CD14-positive monocyte (primary cell): ENCODE data around the gene SUSD1. TPM values are rescaled to one million over a fixed set of nuclear protein-coding genes. Genes with fewer than 3 reads are reported as not detected.

Source experiments
- DNase-seq, 3 donors: peaks; one replicate each; pipeline ENCODE4 v3.0.0-alpha.2; 2011 to 2022
- H2AFZ ChIP-seq: 2 replicates; pipeline ENCODE4 v1.6.0; 2012; ENCODE audit warnings: mild to moderate bottlenecking, low read depth, low read length, inconsistent platforms; ENCODE audit not compliant: insufficient read depth, poor library complexity, severe bottlenecking
- H3K27ac ChIP-seq, 2 donors: 1 replicate in 1 of 2; 2 replicates in 1 of 2; pipeline ENCODE4 v1.5.1; 2012 to 2013; ENCODE audit warnings: low read length in 2 of 2, control low read depth in 1 of 2, inconsistent platforms in 1 of 2, low read depth in 1 of 2, mild to moderate bottlenecking in 1 of 2
- H3K27me3 ChIP-seq, 2 donors: one replicate each; pipeline versions ENCODE4 v1.6.0 to v1.6.1; 2011 to 2013; ENCODE audit warnings: low read length in 2 of 2; ENCODE audit not compliant: control insufficient read depth in 2 of 2, insufficient read depth in 2 of 2
- H3K36me3 ChIP-seq, 2 donors: replicated peaks in 1 of 2; 1 replicate in 1 of 2; 2 replicates in 1 of 2; pipeline versions ENCODE4 v1.5.1 to v1.6.1; 2012 to 2013; ENCODE audit warnings: low read length in 2 of 2, control low read depth in 1 of 2, inconsistent platforms in 1 of 2, mild to moderate bottlenecking in 1 of 2; ENCODE audit not compliant: insufficient read depth in 2 of 2, control insufficient read depth in 1 of 2
- H3K4me1 ChIP-seq, 2 donors: 1 replicate in 1 of 2; 2 replicates in 1 of 2; pipeline versions ENCODE4 v1.5.1 to v1.6.1; 2012 to 2013; ENCODE audit warnings: low read length in 2 of 2, control low read depth in 1 of 2, inconsistent platforms in 1 of 2, mild to moderate bottlenecking in 1 of 2, moderate library complexity in 1 of 2; ENCODE audit not compliant: insufficient read depth in 2 of 2, control insufficient read depth in 1 of 2
- H3K4me2 ChIP-seq: replicated peaks from 2 replicates; pipeline ENCODE3; 2012; ENCODE audit warnings: low read length, moderate library complexity, mild to moderate bottlenecking; ENCODE audit not compliant: poor library complexity, severe bottlenecking; ENCODE audit errors: extremely low read depth
- H3K4me3 ChIP-seq, 3 experiments: fragments of 200-600 bp in 1 of 3; sonication (generic) in 1 of 3; replicated peaks in 1 of 3; 1 replicate in 2 of 3; 2 replicates in 1 of 3; pipeline ENCODE4 v1.5.1; 2011 to 2013; ENCODE audit warnings: low read length in 3 of 3, mild to moderate bottlenecking in 3 of 3, control low read depth in 2 of 3, low read depth in 2 of 3, inconsistent platforms in 1 of 3, moderate library complexity in 1 of 3
- H3K79me2 ChIP-seq: 2 replicates; pipeline ENCODE4 v1.6.0; 2012; ENCODE audit warnings: mild to moderate bottlenecking, control low read depth, inconsistent platforms, low read length, moderate library complexity; ENCODE audit not compliant: insufficient read depth
- H3K9ac ChIP-seq: 2 replicates; pipeline ENCODE4 v1.6.0; 2017; ENCODE audit warnings: low read length, mild to moderate bottlenecking; ENCODE audit not compliant: insufficient read depth, poor library complexity, severe bottlenecking
- H3K9me3 ChIP-seq, 2 donors: replicated peaks in 1 of 2; 1 replicate in 1 of 2; 2 replicates in 1 of 2; pipeline versions ENCODE4 v1.5.1 to v1.6.1; 2012 to 2013; ENCODE audit warnings: low read length in 2 of 2, control low read depth in 1 of 2; ENCODE audit not compliant: control insufficient read depth in 1 of 2, insufficient read depth in 1 of 2
- H4K20me1 ChIP-seq: 2 replicates; pipeline ENCODE4 v1.6.0; 2012; ENCODE audit warnings: mild to moderate bottlenecking, low read length, control low read depth, moderate library complexity; ENCODE audit not compliant: insufficient read depth
- H3K27ac Mint-ChIP-seq, 7 donors: one replicate each; pipeline ENCODE4 v1.8.0; 2020; ENCODE audit warnings: mild to moderate bottlenecking in 7 of 7, mixed read lengths in 7 of 7, moderate library complexity in 6 of 7, inconsistent platforms in 2 of 7
- H3K27me3 Mint-ChIP-seq, 3 donors: one replicate each; pipeline ENCODE4 v1.8.0; 2021 to 2022; ENCODE audit warnings: low read depth in 3 of 3, mild to moderate bottlenecking in 3 of 3, mixed read lengths in 3 of 3, moderate library complexity in 3 of 3, inconsistent platforms in 1 of 3
- H3K36me3 Mint-ChIP-seq, 2 donors: one replicate each; pipeline ENCODE4 v1.8.0; 2020; ENCODE audit warnings: mixed read lengths in 2 of 2, inconsistent platforms in 1 of 2, mild to moderate bottlenecking in 1 of 2
- H3K4me1 Mint-ChIP-seq: one replicate; pipeline ENCODE4 v1.8.0; 2020; ENCODE audit warnings: mild to moderate bottlenecking, mixed read lengths
- H3K4me3 Mint-ChIP-seq, 2 donors: one replicate each; pipeline ENCODE4 v1.8.0; 2020; ENCODE audit warnings: mild to moderate bottlenecking in 2 of 2, mixed read lengths in 2 of 2, moderate library complexity in 1 of 2
- H3K9me3 Mint-ChIP-seq, 7 donors: one replicate each; pipeline ENCODE4 v1.8.0; 2020 to 2022; ENCODE audit warnings: mixed read lengths in 7 of 7, mild to moderate bottlenecking in 6 of 7, moderate library complexity in 6 of 7, inconsistent platforms in 2 of 7
- WGBS: methylation state at CpG from one replicate; pipeline ENCODE4 v1.1.5; 2013; ENCODE audit warnings: missing lambda C conversion rate; ENCODE audit not compliant: insufficient coverage; 5-methylcytosine and 5-hydroxymethylcytosine counted together
- intact Hi-C, 2 donors: fragments of 100-400 bp; cut with micrococcal nuclease; formaldehyde crosslinking; loops; one replicate each; pipeline versions ENCODE4 v1.15.0 to v1.15.1; 2023
- polyA plus RNA-seq, 3 donors: library from polyadenylated mRNA; depleted of rRNA in 1 of 3; unstranded in 2 of 3; stranded (reverse) in 1 of 3; fragments of 300-500 nt in 2 of 3; fragments of >200 nt in 1 of 3; fragmentation: Illumina TruSeq in 2 of 3; gene quantifications; 1 replicate in 2 of 3; 2 replicates in 1 of 3; pipeline ENCODE4 v1.2.3, GENCODE V29; 2012 to 2021
- TF ChIP-seq, protein P1 (sequence below): fragments of 200-600 bp; IDR thresholded peaks from one replicate; pipeline ENCODE4 v1.8.0; 2022; ENCODE audit warnings: antibody characterized with exemption, mild to moderate bottlenecking

The SUSD1 gene
- polyA plus RNA-seq, 3 donors, result 29.1 to 42.3 (median 30.9) TPM

GRCh38 chr9:112028242-112029221 is 146.6 kb downstream of the SUSD1 start:
- Histone ChIP-seq H3K4me3 (no peak overlapping the region), H3K27ac (no peak overlapping the region), H3K27me3 (no peaks in the 10 kb centered on the region), H4K20me1 (no peaks in the 10 kb centered on the region), H3K4me1 (peaks cover 9 to 19% of the 10 kb centered on the region in 2 donors), H3K9me3 (no peaks in the 10 kb centered on the region), H3K36me3 (peaks cover 2 to 27% of the 10 kb centered on the region in 2 donors), H3K4me2 (no peak overlapping the region), H2AFZ (no peak overlapping the region), H3K9ac (no peak overlapping the region), H3K79me2 (no peaks in the 10 kb centered on the region)
- no peak for DNase-seq
- intact Hi-C loops, result no loop called here
- WGBS, result 96% methylated on average over 7 of the region's 13 CpGs
- H3K9me3 Mint-ChIP-seq, result peaks cover 0 to 7% (median 2%) of the 10 kb centered on the region in 7 donors
- H3K36me3 Mint-ChIP-seq, result peaks cover 28 to 32% of the 10 kb centered on the region in 2 donors
- no peak overlapping the region for H3K4me3 Mint-ChIP-seq
- H3K27ac Mint-ChIP-seq, result peak overlapping the region in 1 of 7 donors; percentile 13
- peaks cover 0 to 10% (median under 1%) of the 10 kb centered on the region in 3 donors for H3K27me3 Mint-ChIP-seq
- peaks cover 19% of the 10 kb centered on the region for H3K4me1 Mint-ChIP-seq
- TF ChIP-seq, protein P1, sequence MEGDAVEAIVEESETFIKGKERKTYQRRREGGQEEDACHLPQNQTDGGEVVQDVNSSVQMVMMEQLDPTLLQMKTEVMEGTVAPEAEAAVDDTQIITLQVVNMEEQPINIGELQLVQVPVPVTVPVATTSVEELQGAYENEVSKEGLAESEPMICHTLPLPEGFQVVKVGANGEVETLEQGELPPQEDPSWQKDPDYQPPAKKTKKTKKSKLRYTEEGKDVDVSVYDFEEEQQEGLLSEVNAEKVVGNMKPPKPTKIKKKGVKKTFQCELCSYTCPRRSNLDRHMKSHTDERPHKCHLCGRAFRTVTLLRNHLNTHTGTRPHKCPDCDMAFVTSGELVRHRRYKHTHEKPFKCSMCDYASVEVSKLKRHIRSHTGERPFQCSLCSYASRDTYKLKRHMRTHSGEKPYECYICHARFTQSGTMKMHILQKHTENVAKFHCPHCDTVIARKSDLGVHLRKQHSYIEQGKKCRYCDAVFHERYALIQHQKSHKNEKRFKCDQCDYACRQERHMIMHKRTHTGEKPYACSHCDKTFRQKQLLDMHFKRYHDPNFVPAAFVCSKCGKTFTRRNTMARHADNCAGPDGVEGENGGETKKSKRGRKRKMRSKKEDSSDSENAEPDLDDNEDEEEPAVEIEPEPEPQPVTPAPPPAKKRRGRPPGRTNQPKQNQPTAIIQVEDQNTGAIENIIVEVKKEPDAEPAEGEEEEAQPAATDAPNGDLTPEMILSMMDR, result no peak

DNA sequence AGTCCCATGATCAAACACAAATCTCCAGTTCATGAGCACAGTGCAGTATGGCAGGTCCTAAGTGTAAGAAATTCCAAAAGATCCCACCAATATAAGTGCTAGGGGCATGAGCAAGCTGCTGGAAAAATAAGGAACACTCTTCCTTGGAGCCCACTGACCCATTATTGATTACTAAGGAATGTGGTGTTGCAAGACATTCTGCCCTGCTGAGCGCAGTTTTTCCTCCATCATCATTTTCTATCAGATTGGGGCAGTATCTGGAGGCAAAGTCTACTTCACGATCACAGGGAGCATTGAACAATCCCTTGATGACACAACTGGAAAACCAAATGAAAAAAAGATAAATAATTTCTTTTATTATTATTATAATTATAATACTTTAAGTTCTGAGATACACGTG is 149.2 kb downstream of the SUSD1 start:
- Histone ChIP-seq H3K36me3 (peaks cover 2 to 22% of the 10 kb centered on the region in 2 donors), H3K4me2 (no peak overlapping the region), H3K4me3 (no peak overlapping the region), H4K20me1 (no peaks in the 10 kb centered on the region), H3K27ac (no peak overlapping the region), H2AFZ (no peak overlapping the region), H3K79me2 (no peaks in the 10 kb centered on the region), H3K9me3 (no peaks in the 10 kb centered on the region), H3K4me1 (peaks cover 0 to 6% of the 10 kb centered on the region in 2 donors), H3K27me3 (peaks cover 0 to 2% of the 10 kb centered on the region in 2 donors), H3K9ac (no peak overlapping the region)
- TF ChIP-seq, protein P1, result no peak
- H3K27ac Mint-ChIP-seq, result no peak overlapping the region
- peaks cover 20 to 26% of the 10 kb centered on the region in 2 donors for H3K36me3 Mint-ChIP-seq
- 100% methylated on average over 1 of the region's 3 CpGs for WGBS
- no peak for DNase-seq
- H3K4me3 Mint-ChIP-seq, result no peak overlapping the region
- intact Hi-C loops, result no loop called here
- peaks cover 9 to 18% (median 18%) of the 10 kb centered on the region in 3 donors for H3K27me3 Mint-ChIP-seq
- peaks cover 0 to 4% (median 0%) of the 10 kb centered on the region in 7 donors for H3K9me3 Mint-ChIP-seq
- peaks cover 7% of the 10 kb centered on the region for H3K4me1 Mint-ChIP-seq
